ENCODE measurements around the gene SCFD1.
"Not testable (repeated sequence)": the region's sequence is repeated elsewhere in the genome, so short reads cannot be mapped to it uniquely, and the experiment has no call there.

SCFD1 gene

DNA sequence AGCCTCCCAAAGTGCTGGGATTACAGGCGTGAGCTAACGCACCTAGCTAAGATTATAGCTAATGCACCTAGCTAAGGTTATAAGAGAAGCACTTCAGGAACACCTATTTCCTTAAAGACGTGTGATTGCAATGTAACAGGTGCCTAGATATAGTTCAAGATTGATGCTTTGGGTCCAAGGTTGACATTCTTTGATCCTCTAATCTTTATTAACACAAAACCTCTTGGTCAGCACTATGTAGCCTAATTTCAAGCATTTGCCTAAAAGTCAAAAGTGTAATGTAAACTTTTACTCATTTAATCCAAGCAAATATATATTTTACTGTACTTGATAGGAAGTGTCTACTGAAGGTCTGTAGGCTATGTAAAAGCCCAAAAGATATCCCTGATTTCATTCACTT, 36.5 kb downstream of the SCFD1 start:
- in situ Hi-C loops (cut with HindIII; ENCODE audit: low sequenced_read_pairs), result no loop called here

GRCh38 chr14:30669594-30669993, 47.5 kb downstream of the SCFD1 start:
- in situ Hi-C loops (cut with HindIII; ENCODE audit: low sequenced_read_pairs), result no loop called here

DNA sequence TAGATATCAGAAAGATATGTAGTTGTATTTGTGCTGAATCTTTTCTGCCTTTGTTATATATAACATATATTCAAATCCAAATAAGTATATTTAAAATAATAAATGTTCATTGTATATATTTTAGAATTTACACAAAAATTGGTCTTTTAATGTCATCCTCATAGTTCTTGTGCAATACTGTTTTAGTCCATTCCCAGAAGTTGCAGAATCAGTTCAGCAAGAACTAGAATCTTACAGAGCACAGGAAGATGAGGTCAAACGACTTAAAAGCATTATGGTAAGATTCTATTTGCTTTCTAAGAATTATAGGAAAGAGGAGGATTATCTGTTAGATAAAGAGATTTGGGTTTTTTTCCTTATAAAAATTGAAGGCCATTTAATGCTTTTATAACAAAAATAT, 51.0 kb downstream of the SCFD1 start:
- in situ Hi-C loops (cut with HindIII; ENCODE audit: low sequenced_read_pairs), result no loop called here

DNA sequence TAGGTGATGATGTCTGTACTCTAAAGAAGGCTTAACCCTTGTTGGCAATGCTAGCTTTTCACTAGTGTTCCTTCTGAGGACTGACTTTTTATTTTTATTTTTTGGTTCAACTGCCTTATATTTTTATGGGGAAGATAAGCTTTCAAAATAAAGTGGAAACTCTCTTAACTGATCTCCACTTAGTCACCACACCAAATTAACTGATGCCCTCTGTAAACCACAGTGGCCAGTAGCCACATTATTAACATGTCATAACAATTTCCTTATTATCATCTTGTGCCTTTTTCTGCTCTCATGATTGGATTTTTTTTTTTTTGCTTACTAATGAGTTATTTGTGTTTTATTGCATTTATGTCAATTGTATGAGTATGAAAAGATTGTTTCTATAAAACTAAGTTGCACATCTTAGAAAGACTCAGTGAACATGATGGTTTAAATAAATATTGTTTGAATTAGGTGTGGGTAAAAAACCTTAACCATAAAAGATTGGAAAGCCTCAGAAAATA, 56.9 kb downstream of the SCFD1 start:
- in situ Hi-C loops (cut with HindIII; ENCODE audit: low sequenced_read_pairs), result no loop called here

DNA sequence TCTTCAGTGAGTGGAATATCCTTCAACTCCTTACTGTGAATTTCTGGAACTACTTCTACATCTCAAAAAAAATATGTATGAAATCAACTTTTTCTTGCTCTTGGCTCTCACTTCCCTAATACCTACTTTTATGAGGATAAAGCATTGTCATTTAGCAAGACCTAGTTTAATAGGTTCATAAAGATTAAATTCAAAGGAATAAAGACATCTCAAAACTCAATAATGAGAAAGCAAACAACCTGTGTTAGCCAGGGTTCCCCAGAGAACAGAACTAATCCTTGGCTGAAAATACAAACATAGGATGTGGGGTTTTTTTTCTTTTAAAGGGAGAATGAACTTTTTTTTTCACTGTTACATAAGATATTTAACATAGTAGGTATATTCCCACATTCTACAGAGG, 57.9 kb downstream of the SCFD1 start:
- in situ Hi-C loops (cut with HindIII; ENCODE audit: low sequenced_read_pairs), result no loop called here

- in situ Hi-C loops (cut with HindIII; ENCODE audit: low sequenced_read_pairs), result not testable (repeated sequence)
These were observed 58.7 kb downstream of the SCFD1 start for GRCh38 chr14:30680776-30681175.

DNA sequence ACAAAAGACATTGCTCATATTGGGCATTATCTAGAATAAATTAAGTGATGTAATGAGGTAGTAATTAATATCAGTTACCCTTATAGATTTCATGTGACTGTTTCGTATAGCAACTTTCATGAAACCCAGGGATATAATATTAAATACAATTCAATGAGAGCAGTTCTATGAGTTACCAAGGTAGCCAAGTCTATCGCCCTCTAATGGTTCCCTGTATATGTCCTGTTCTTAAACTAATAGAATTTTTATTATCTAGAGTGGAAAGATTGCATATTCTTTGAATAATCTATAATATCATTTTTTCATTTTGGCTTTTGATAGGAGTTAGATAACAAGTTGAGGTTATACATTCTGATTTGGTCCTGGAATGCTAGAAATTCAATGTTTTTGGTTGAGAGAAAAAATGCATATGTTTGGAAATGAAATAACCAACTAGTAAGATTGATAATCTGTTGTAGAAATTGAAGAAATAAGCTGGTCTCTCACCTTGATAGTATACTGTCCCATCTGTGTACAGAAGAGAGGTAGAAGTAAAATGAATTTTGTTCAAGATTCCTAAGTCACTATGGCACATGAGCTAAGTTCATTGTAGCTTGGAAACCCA, 59.7 kb downstream of the SCFD1 start:
- in situ Hi-C loops (cut with HindIII; ENCODE audit: low sequenced_read_pairs), result no loop called here

- in situ Hi-C loops (cut with HindIII; ENCODE audit: low sequenced_read_pairs), result not testable (repeated sequence)
These were observed 68.6 kb downstream of the SCFD1 start for GRCh38 chr14:30690487-30691355.

GRCh38 chr14:30691751-30692398, 69.8 kb downstream of the SCFD1 start:
- in situ Hi-C loops (cut with HindIII; ENCODE audit: low sequenced_read_pairs), result no loop called here

DNA sequence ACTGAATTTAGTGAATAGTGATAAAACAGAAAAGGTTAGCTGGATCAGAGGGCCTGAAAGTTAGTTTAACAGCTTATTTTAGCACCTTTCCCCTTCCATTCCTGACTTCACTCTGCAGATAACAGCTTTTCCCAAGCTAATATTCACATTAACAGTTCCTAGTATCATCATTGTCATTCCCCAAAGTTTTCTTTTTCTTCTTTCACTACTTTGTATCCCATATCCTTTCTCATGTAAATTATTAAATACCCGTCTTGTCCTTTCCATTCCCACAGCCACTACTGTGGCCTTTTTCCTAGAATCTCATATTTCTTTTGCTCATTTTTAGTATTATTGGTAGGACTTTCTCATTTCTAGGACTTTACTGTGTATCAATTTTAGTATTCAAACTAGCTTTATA, 70.5 kb downstream of the SCFD1 start:
- in situ Hi-C loops (cut with HindIII; ENCODE audit: low sequenced_read_pairs), result no loop called here

- in situ Hi-C loops (cut with HindIII; ENCODE audit: low sequenced_read_pairs), result no loop called here
These were observed 76.3 kb downstream of the SCFD1 start for GRCh38 chr14:30698463-30698862.

DNA sequence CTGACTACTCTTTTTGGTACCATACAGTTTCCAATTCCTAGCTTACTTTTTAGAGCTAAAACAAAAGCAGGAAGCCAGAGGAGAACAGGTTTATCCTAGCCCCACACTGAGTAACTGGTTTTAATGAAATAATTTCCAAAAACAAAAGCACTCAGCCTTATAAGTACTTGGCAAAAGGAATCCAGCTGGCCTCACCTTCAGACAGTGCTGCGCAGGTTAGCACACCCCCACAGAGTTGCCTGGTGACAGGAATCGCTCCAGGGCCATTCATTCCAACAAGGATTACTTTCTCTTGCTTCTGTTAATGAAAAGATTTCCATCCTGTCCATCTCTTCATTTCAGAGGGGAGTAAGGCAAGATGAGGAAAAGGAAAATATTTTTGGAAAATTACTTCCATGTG, 84.6 kb downstream of the SCFD1 start:
- in situ Hi-C loops (cut with HindIII; ENCODE audit: low sequenced_read_pairs), result no loop called here

DNA sequence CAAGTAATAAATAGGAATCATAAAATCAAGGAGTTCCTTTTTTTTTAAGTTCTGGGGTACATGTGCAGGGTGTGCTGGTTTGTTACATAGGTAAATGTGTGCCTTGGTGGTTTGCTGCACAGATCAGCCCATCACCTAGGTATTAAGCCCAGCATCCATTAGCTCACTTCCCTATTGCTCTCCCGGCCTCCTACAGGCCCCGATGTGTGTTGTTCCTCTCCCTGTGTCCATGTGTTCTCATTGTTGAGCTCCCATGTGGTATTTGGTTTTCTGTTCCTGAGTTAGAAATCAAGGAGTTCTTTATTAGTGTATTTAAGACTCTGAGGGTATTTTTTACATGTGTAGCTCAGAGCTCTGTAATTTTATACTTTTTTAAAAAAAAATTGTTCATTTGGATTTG, 86.0 kb downstream of the SCFD1 start:
- in situ Hi-C loops (cut with HindIII; ENCODE audit: low sequenced_read_pairs), result no loop called here

GRCh38 chr14:30709201-30709600, 87.1 kb downstream of the SCFD1 start:
- in situ Hi-C loops (cut with HindIII; ENCODE audit: low sequenced_read_pairs), result no loop called here

DNA sequence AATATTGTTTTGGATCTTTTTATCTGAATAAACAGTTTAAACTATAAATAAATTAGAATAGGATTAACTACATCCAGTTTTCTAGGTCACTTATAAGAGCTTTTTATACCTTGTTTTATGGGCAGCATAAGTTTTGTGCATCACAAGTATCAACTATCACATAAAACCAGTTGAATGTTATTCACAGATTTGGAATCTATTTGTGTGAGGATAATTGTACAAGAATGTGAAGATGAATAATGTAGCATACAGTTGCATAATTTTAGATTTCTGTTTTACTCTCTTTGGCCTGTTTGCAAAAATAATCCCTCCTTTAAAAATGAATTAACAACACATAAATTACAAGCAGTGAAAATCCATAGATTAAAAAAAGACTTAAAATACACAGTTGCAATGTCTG, 88.8 kb downstream of the SCFD1 start:
- in situ Hi-C loops (cut with HindIII; ENCODE audit: low sequenced_read_pairs), result no loop called here

DNA sequence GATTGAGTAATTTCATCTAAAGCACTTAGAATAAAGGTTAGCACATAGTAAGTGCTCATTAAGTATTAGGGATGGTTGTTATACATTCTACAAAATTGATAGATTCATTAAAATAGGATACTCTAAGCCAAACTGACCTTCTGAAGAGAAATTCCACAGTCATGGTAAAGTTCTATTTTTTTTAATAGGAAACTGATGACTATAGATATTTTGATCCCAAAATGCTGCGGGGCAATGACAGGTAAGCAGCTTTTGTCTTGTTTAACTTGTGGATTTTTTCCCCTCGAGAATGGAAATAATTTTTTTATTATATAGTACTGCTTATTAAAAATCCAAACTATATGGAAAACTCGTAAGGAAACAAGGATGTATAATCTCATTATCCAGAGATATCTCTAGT, 97.0 kb downstream of the SCFD1 start:
- in situ Hi-C loops (cut with HindIII; ENCODE audit: low sequenced_read_pairs), result no loop called here

GRCh38 chr14:30725763-30726162, 103.6 kb downstream of the SCFD1 start:
- in situ Hi-C loops (cut with HindIII; ENCODE audit: low sequenced_read_pairs), result no loop called here

DNA sequence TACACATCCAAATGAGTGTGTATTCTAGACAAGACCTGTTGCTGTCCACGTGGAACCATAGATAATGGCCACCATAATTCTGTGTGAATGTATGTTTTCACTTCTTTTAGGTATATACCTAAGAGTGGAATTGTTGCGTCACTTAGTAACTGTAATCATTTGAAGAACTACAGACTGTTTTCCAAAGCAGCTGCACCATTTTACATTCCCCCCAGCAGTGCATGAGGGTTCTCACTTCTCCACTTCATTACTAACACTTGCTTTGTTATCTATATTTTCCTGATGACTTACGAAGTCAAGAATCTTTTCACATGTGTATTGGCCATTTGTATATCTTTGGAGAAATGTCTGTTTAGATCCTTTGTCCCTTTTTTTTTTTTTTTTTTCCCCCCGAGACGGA, 106.4 kb downstream of the SCFD1 start:
- in situ Hi-C loops (cut with HindIII; ENCODE audit: low sequenced_read_pairs), result no loop called here

DNA sequence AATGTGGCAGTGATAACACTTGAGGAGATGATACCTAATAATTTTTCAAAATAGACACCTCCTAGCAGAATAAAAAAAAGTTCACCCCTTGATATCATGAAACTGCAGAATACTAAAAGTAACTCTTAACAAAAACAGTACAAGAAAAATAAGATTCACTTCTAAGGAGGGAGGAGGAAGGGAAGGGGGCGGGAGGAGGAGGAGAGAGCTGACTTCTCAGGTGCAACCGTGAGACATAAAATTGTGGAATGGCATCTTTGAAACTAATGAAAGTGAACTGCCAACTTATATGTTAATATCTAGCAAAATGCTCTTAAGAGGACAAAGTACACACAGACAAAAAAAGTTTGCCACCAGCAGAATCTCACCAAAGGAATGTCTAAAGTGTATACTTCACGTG, 115.8 kb downstream of the SCFD1 start:
- in situ Hi-C loops (cut with HindIII; ENCODE audit: low sequenced_read_pairs), result no loop called here

DNA sequence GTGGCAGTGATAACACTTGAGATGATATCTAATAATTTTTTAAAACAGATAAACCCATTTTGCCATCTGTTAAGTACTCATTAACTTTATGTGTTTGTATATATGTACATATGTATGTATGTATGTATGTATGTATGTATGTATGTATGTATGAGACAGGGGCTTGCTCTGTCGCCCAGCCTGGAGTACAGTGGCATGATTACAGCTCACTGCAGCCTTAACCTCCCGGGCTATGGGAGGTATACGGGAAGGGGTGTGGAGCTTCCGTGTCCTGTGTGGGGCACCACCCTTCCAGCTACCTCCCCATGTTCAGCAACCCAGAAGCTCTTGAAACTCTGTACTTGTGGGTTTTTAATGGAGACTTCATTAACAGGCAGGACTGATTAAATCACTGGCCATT, 116.9 kb downstream of the SCFD1 start:
- in situ Hi-C loops (cut with HindIII; ENCODE audit: low sequenced_read_pairs), result no loop called here

DNA sequence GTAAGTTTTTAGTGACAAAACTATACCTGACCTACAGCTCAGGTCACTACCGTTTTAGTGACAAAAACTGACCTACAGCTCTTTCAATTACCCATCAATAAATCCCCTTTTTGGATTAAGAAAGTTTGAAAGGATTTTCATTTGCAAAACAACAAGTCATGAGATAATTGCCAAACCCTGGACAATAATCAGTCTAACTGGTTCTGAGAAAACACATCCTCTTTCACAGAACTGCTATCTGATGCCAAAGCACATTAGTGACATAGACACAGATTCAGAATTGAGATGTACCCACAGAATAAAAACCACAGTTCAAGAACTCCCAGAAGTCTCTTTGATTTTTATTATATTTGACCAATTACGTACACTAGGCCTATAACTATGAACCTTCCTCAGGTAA, 126.2 kb downstream of the SCFD1 start:
- in situ Hi-C loops (cut with HindIII; ENCODE audit: low sequenced_read_pairs), result no loop called here

Measured in endothelial cell of hepatic sinusoid (primary cell).